ENCODE results near the gene KLHL29.

The KLHL29 gene

GRCh38 chr2:23753291-23754010 is 368.5 kb downstream of the KLHL29 start:
- DNase-seq, result no peak

DNA sequence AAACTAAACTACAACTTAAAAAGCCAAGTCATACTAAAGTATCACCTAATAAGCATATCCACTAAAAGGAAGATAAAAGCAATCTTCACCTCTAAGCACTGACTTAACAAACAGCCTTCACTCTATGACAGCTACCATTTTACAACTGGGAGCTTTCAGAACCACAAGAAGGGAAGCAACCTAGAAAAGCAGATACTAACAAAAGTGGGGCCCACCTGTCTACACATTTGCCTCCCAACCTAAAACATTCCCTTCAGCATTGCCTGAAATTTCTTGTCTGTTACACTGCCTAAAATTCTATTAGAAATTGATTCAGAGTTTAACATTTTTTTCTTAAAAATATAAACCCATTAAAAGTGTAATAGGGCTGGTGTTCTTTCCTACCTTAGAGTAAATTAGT is 370.0 kb downstream of the KLHL29 start:
- DNase-seq, result no peak

GRCh38 chr2:23756593-23757292 is 371.8 kb downstream of the KLHL29 start:
- DNase-seq, result no peak

DNA sequence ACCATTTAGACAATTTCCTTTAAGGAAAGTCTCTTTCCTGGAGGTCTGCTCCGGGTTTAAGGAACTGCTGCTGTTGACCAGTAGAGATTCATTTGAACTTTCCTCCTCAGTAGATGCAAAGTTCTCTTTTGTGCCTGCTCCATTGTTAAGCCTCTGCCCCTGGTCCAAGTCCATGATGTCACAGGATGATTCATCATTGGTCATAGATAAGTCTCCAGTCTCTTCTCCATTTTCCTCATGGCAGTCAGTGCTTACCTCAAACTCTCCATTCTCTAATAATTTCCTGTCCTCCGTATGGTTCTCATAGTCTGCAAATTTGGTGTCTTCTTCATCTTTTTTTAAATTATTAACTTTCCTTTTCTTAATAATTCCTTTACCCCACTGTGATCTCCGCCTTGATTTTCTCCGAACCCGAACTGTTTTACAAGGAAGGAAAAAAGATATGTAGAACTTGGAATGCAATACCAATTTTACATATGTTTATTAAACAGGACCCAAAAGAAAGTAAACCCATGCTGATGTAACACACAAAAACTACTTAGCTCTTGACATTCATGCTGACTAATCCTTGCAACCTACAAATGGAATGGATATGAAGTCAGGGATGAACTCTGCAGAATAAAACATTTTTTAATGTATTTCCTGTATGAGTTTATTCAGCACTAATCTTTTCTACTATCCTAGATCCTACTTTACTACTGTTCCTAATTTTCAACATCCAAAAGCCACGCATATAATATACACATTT is 372.9 kb downstream of the KLHL29 start:
- DNase-seq, result no peak
